MCF 10A (cell line): Measurements from ENCODE around the gene ABCB9. TPM values are rescaled to one million over a fixed set of nuclear protein-coding genes. Genes with fewer than 3 reads are reported as not detected.

Experiments
- BruUV-seq: library from RNA; stranded (reverse); fragments of 400-500 nt; replicated peaks from 2 replicates; lab custom pipeline; 2021; lab: Mats Ljungman, UMichigan
- CTCF ChIA-PET: fragments of 300-600 bp; sonication (Branson Sonifier 250); formaldehyde crosslinking; extraction: SDS; loops from one replicate; lab custom pipeline; 2021; ENCODE audit warnings: antibody characterized with exemption, inconsistent platforms; lab: Yijun Ruan, JAX
- POLR2A ChIA-PET: fragments of 300-600, 350-650 bp; sonication (Branson Sonifier 250); formaldehyde crosslinking; extraction: SDS; loops from one replicate; lab custom pipeline; 2020; ENCODE audit warnings: antibody characterized with exemption, inconsistent platforms; lab: Yijun Ruan, JAX
- DNase-seq: peaks from one replicate; pipeline ENCODE4 v3.0.0-alpha.2; 2018; ENCODE audit not compliant: unreplicated experiment
- H3K27ac Mint-ChIP-seq: one replicate; pipeline ENCODE4 v1.8.0; 2022; ENCODE audit warnings: mild to moderate bottlenecking, low read depth, mixed read lengths; ENCODE audit not compliant: unreplicated experiment
- H3K27me3 Mint-ChIP-seq: one replicate; pipeline ENCODE4 v1.8.0; 2022; ENCODE audit warnings: mixed read lengths; ENCODE audit not compliant: insufficient read depth, unreplicated experiment
- H3K36me3 Mint-ChIP-seq: one replicate; pipeline ENCODE4 v1.8.0; 2022; ENCODE audit warnings: mild to moderate bottlenecking, moderate library complexity, mixed read lengths; ENCODE audit not compliant: insufficient read depth, unreplicated experiment
- H3K4me1 Mint-ChIP-seq: one replicate; pipeline ENCODE4 v1.8.0; 2022; ENCODE audit warnings: mixed read lengths; ENCODE audit not compliant: insufficient read depth, unreplicated experiment
- H3K4me3 Mint-ChIP-seq: one replicate; pipeline ENCODE4 v1.8.0; 2022; ENCODE audit warnings: mild to moderate bottlenecking, moderate library complexity, mixed read lengths; ENCODE audit not compliant: unreplicated experiment
- H3K9me3 Mint-ChIP-seq: one replicate; pipeline ENCODE4 v1.8.0; 2022; ENCODE audit warnings: mixed read lengths; ENCODE audit not compliant: unreplicated experiment
- CTCF ChIP-seq: fragments of 200-600 bp; IDR thresholded peaks from one replicate; pipeline ENCODE4 v1.8.0; 2022; ENCODE audit warnings: antibody characterized with exemption, mild to moderate bottlenecking; ENCODE audit not compliant: unreplicated experiment
- intact Hi-C: fragments of 100-400 bp; cut with micrococcal nuclease; formaldehyde crosslinking; loops from 2 replicates; pipeline ENCODE4 v1.14.1; 2022
- total RNA-seq: library from RNA; stranded (reverse); gene quantifications from 2 replicates; pipeline ENCODE4 v1.2.3, GENCODE V29; 2022

Gene ABCB9
- total RNA-seq, 1 experiment from 2014 or later, result 1.6 TPM

DNA sequence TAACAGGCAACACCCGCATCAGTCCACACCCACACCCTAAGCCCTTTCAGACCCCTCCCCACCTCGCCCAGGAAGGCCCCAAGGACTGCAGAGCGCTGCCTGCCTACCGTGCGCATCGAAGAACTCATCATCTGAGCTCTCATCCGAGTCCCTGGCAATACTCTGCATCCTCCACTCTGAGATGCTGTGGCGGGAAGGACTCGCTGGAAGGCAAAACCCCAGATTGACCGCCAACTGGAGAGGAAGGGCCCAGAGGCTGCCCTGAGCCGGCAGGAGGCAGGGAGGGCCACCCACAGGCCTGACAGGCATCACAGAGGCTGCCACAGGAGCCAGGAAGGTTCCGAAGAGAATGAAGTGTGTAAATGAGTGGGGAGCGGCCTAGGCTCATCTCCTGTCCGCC is 38.0 kb upstream of the ABCB9 start:
- CTCF ChIA-PET, result interaction anchor here (1.1 kb wide), 1 partner anchor 211 kb away, joined by 3 read pairs; no protein-coding TSS in a partner anchor

DNA sequence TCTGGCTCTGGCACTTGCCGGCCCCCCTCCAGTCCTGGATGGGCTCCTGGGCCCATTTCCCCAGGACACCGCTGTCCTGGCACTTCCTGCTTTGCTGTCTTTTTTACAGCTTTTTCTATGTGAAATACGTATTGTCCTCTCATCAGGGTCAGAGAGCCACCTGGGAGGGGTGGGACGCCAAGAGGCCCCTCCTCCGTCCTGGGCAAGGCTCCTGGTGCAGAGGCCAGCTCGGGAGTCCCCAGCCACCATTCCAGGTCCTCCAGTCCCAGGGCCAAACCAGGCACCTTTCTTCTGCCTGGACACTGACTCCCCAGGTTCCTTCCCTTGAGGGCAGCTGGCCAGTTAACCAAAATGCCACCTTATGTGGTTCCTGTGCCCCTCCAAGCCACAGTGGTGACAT is 37.0 kb upstream of the ABCB9 start:
- Mint-ChIP-seq H3K27ac (no peak overlapping the region), H3K4me1 (no peaks in the 10 kb centered on the region), H3K36me3 (peaks cover 6% of the 10 kb centered on the region), H3K9me3 (no peaks in the 10 kb centered on the region), H3K4me3 (no peak overlapping the region), H3K27me3 (no peaks in the 10 kb centered on the region)
- BruUV-seq, result no TSS peak
- no peak for DNase-seq
- ChIA-PET POLR2A (no interaction called here), CTCF (no interaction called here)
- intact Hi-C loops, result no loop called here
- TF ChIP-seq CTCF, result no peak

More for the DNA sequence above, 38.0 kb upstream of the ABCB9 start:
- H3K4me1 Mint-ChIP-seq, result no peaks in the 10 kb centered on the region
- no peaks in the 10 kb centered on the region for H3K9me3 Mint-ChIP-seq
- H3K4me3 Mint-ChIP-seq, result no peak overlapping the region
- no peak for TF ChIP-seq CTCF
- intact Hi-C loops, result no loop called here
- no TSS peak for BruUV-seq
- no peak for DNase-seq
- no peak overlapping the region for H3K27ac Mint-ChIP-seq
- peaks cover 6% of the 10 kb centered on the region for H3K36me3 Mint-ChIP-seq
- no peaks in the 10 kb centered on the region for H3K27me3 Mint-ChIP-seq
- POLR2A ChIA-PET, result no interaction called here

DNA sequence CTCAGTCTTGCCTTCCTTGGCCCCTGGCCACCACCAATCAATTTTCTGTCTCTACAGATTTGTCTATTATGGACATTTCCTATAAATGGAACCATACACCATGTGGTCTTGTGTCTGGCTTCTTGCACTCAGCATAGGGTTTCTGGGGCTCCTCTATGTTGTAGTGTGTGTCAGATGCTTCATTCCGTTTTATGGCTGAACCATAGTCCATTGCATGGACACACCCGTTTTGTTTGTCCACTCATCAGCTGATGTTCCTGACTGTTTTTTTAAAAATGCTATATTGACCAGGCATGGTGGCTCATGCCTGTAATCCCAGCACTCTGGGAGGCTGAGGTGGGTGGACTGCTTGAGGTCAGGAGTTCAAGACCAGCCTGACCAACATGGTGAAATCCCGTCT is 35.2 kb upstream of the ABCB9 start:
- Mint-ChIP-seq H3K27ac (no peak overlapping the region), H3K4me1 (no peaks in the 10 kb centered on the region), H3K9me3 (no peaks in the 10 kb centered on the region), H3K36me3 (no peaks in the 10 kb centered on the region), H3K4me3 (no peak overlapping the region), H3K27me3 (no peaks in the 10 kb centered on the region)
- TF ChIP-seq CTCF, result no peak
- POLR2A ChIA-PET, result no interaction called here
- intact Hi-C loops, result no loop called here
- CTCF ChIA-PET, result interaction anchor here (1.2 kb wide), 1 partner anchor 19 kb away, joined by 3 read pairs; no protein-coding TSS in a partner anchor
- no TSS peak for BruUV-seq
- no peak for DNase-seq

- H3K4me3 Mint-ChIP-seq, result no peak overlapping the region
- no peak for TF ChIP-seq CTCF
- BruUV-seq, result no TSS peak
- H3K27ac Mint-ChIP-seq, result no peak overlapping the region
- intact Hi-C loops, result no loop called here
- ChIA-PET CTCF (no interaction called here), POLR2A (no interaction called here)
- no peaks in the 10 kb centered on the region for H3K9me3 Mint-ChIP-seq
- no peaks in the 10 kb centered on the region for H3K27me3 Mint-ChIP-seq
- DNase-seq, result no peak
- H3K36me3 Mint-ChIP-seq, result no peaks in the 10 kb centered on the region
- no peaks in the 10 kb centered on the region for H3K4me1 Mint-ChIP-seq
Measured at GRCh38 chr12:123000578-123000977, 34.3 kb upstream of the ABCB9 start.
